Activated CD4-positive, alpha-beta T cell treated with anti-CD3 and anti-CD28 coated beads, Interleukin-2, amount 50 U/mL, for 4 hours (primary cell): ENCODE data around the gene ELL.

ENCODE experiments used
- DNase-seq, 2 experiments: peaks; one replicate each; pipeline ENCODE4 v3.0.0-alpha.2; 2020

Gene ELL

GRCh38 chr19:18466354-18466753 is 55.5 kb downstream of the ELL start:
- DNase-seq, result no peak

GRCh38 chr19:18465964-18466339 is 55.9 kb downstream of the ELL start:
- DNase-seq, result no peak

- DNase-seq, result no peak
These were observed 56.5 kb downstream of the ELL start for GRCh38 chr19:18465214-18465963.

GRCh38 chr19:18464646-18465045 is 57.2 kb downstream of the ELL start:
- DNase-seq, result no peak

GRCh38 chr19:18461471-18461870 is 60.4 kb downstream of the ELL start:
- no peak for DNase-seq

GRCh38 chr19:18460900-18461299 is 61.0 kb downstream of the ELL start:
- DNase-seq, result no peak

- DNase-seq, result no peak
These were observed 64.2 kb downstream of the ELL start for GRCh38 chr19:18457483-18458331.

- no peak for DNase-seq
These were observed 64.9 kb downstream of the ELL start for GRCh38 chr19:18456974-18457373.

GRCh38 chr19:18456279-18456678 is 65.6 kb downstream of the ELL start:
- DNase-seq, result no peak

GRCh38 chr19:18453269-18454024 is 68.4 kb downstream of the ELL start:
- no peak for DNase-seq

GRCh38 chr19:18452386-18452785 is 69.5 kb downstream of the ELL start:
- DNase-seq, result no peak

GRCh38 chr19:18450931-18451836 is 70.7 kb downstream of the ELL start:
- peak; percentile 81 to 88 for DNase-seq

- DNase-seq, result no peak
These were observed 71.6 kb downstream of the ELL start for GRCh38 chr19:18450021-18450930.

- DNase-seq, result no peak
These were observed 72.3 kb downstream of the ELL start for GRCh38 chr19:18449552-18449951.

- DNase-seq, result no peak
These were observed 75.0 kb downstream of the ELL start for GRCh38 chr19:18446811-18447359.

GRCh38 chr19:18446145-18446810 is 75.6 kb downstream of the ELL start:
- DNase-seq, result no peak

GRCh38 chr19:18445262-18445948 is 76.5 kb downstream of the ELL start:
- DNase-seq, result no peak

GRCh38 chr19:18444513-18444912 is 77.4 kb downstream of the ELL start:
- no peak for DNase-seq

- DNase-seq, result no peak
These were observed 78.0 kb downstream of the ELL start for GRCh38 chr19:18443831-18444230.

- DNase-seq, result no peak
These were observed 78.5 kb downstream of the ELL start for GRCh38 chr19:18443406-18443805.
